Caco-2 (cell line): ENCODE results near the gene CDKN2B-AS1. TPM values are rescaled to one million over a fixed set of nuclear protein-coding genes. Genes with fewer than 3 reads are reported as not detected.

Experiments used
- BruUV-seq: library from RNA; stranded (reverse); fragments of 400-500 nt; replicated peaks from 2 replicates; lab custom pipeline; 2021; lab: Mats Ljungman, UMichigan
- CTCF ChIA-PET: fragments of 300-600 bp; sonication (Branson Sonifier 250); formaldehyde crosslinking; loops from one replicate; lab custom pipeline; 2022; ENCODE audit warnings: antibody characterized with exemption; lab: Charles Lee
- POLR2A ChIA-PET: fragments of 300-600 bp; sonication (Branson Sonifier 250); formaldehyde crosslinking; loops from one replicate; lab custom pipeline; 2022; ENCODE audit warnings: antibody characterized with exemption; lab: Charles Lee
- DNase-seq, 2 experiments: peaks; one replicate each; pipeline versions ENCODE4 v3.0.0 to v3.0.0-alpha.2; 2020 to 2022
- H3K27me3 ChIP-seq: replicated peaks from 2 replicates; pipeline ENCODE4 v1.6.0; 2011; ENCODE audit warnings: low read length; ENCODE audit not compliant: control insufficient read depth, insufficient read depth
- H3K36me3 ChIP-seq: 2 replicates; pipeline ENCODE4 v1.5.1; 2011; ENCODE audit warnings: low read length; ENCODE audit not compliant: control insufficient read depth, insufficient read depth
- H3K4me1 ChIP-seq: fragments of 250-450 bp; sonication (Bioruptor Pico); 2 replicates; pipeline ENCODE4 v1.5.1; 2020; ENCODE audit warnings: mild to moderate bottlenecking
- H3K4me3 ChIP-seq: 2 replicates; pipeline ENCODE4 v1.5.1; 2011; ENCODE audit warnings: low read depth, mild to moderate bottlenecking, control low read depth, low read length
- H3K9me3 ChIP-seq: fragments of 250-450 bp; sonication (Bioruptor Pico); 2 replicates; pipeline ENCODE4 v1.5.1; 2020; ENCODE audit warnings: mild to moderate bottlenecking, moderate library complexity
- H3K27ac Mint-ChIP-seq: one replicate; pipeline ENCODE4 v1.8.0; 2022; ENCODE audit warnings: mixed read lengths; ENCODE audit not compliant: unreplicated experiment
- H3K27me3 Mint-ChIP-seq: one replicate; pipeline ENCODE4 v1.8.0; 2022; ENCODE audit warnings: mixed read lengths; ENCODE audit not compliant: insufficient read depth, unreplicated experiment
- H3K36me3 Mint-ChIP-seq: one replicate; pipeline ENCODE4 v1.8.0; 2022; ENCODE audit warnings: mild to moderate bottlenecking, mixed read lengths; ENCODE audit not compliant: insufficient read depth, unreplicated experiment
- H3K4me1 Mint-ChIP-seq: one replicate; pipeline ENCODE4 v1.8.0; 2022; ENCODE audit warnings: low read depth, mixed read lengths; ENCODE audit not compliant: unreplicated experiment
- H3K4me3 Mint-ChIP-seq: one replicate; pipeline ENCODE4 v1.8.0; 2022; ENCODE audit warnings: mild to moderate bottlenecking, moderate library complexity, mixed read lengths; ENCODE audit not compliant: unreplicated experiment
- H3K9me3 Mint-ChIP-seq: one replicate; pipeline ENCODE4 v1.8.0; 2022; ENCODE audit warnings: mixed read lengths; ENCODE audit not compliant: unreplicated experiment
- intact Hi-C: fragments of 100-400 bp; cut with micrococcal nuclease; formaldehyde crosslinking; loops from one replicate; pipeline ENCODE4 v1.10.0; 2022; ENCODE audit not compliant: unreplicated experiment
- total RNA-seq: library from RNA; stranded (reverse); gene quantifications from 2 replicates; pipeline ENCODE4 v1.2.3, GENCODE V29; 2022
- TF ChIP-seq, protein P1 (sequence below), 2 experiments: fragments of 200-600 bp in 1 of 2; IDR thresholded peaks; 1 replicate in 1 of 2; 2 replicates in 1 of 2; pipeline versions ENCODE4 v1.5.1 to v1.8.0; 2011 to 2022; ENCODE audit warnings: antibody characterized with exemption in 1 of 2, control low read depth in 1 of 2, inconsistent platforms in 1 of 2, low read depth in 1 of 2, low read length in 1 of 2, mild to moderate bottlenecking in 1 of 2, moderate library complexity in 1 of 2; ENCODE audit not compliant: insufficient read depth in 1 of 2, severe bottlenecking in 1 of 2, unreplicated experiment in 1 of 2

Gene CDKN2B-AS1
- total RNA-seq, 1 experiment from 2014 or later: 1.2 TPM

DNA sequence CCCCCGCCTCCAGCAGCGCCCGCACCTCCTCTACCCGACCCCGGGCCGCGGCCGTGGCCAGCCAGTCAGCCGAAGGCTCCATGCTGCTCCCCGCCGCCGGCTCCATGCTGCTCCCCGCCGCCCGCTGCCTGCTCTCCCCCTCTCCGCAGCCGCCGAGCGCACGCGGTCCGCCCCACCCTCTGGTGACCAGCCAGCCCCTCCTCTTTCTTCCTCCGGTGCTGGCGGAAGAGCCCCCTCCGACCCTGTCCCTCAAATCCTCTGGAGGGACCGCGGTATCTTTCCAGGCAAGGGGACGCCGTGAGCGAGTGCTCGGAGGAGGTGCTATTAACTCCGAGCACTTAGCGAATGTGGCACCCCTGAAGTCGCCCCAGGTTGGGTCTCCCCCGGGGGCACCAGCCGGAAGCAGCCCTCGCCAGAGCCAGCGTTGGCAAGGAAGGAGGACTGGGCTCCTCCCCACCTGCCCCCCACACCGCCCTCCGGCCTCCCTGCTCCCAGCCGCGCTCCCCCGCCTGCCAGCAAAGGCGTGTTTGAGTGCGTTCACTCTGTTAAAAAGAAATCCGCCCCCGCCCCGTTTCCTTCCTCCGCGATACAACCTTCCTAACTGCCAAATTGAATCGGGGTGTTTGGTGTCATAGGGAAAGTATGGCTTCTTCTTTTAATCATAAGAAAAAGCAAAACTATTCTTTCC lies 19.7 kb upstream of the CDKN2B-AS1 start:
- Mint-ChIP-seq H3K36me3 (peaks cover 2% of the 10 kb centered on the region), H3K4me3 (no peak overlapping the region), H3K9me3 (no peaks in the 10 kb centered on the region), H3K27ac (no peak overlapping the region), H3K27me3 (no peaks in the 10 kb centered on the region), H3K4me1 (peaks cover 6% of the 10 kb centered on the region)
- intact Hi-C loops: no loop called here
- Histone ChIP-seq H3K27me3 (no peaks in the 10 kb centered on the region), H3K4me1 (no peaks in the 10 kb centered on the region), H3K9me3 (no peaks in the 10 kb centered on the region), H3K4me3 (no peak overlapping the region), H3K36me3 (no peaks in the 10 kb centered on the region)
- no TSS peak for BruUV-seq
- DNase-seq: no peak
- TF ChIP-seq, protein P1, sequence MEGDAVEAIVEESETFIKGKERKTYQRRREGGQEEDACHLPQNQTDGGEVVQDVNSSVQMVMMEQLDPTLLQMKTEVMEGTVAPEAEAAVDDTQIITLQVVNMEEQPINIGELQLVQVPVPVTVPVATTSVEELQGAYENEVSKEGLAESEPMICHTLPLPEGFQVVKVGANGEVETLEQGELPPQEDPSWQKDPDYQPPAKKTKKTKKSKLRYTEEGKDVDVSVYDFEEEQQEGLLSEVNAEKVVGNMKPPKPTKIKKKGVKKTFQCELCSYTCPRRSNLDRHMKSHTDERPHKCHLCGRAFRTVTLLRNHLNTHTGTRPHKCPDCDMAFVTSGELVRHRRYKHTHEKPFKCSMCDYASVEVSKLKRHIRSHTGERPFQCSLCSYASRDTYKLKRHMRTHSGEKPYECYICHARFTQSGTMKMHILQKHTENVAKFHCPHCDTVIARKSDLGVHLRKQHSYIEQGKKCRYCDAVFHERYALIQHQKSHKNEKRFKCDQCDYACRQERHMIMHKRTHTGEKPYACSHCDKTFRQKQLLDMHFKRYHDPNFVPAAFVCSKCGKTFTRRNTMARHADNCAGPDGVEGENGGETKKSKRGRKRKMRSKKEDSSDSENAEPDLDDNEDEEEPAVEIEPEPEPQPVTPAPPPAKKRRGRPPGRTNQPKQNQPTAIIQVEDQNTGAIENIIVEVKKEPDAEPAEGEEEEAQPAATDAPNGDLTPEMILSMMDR (IDR thresholded peaks at IDR 0.05; ENCODE audit: insufficient read depth in 1 of 2, low read depth in 1 of 2, low read length in 1 of 2, severe bottlenecking in 1 of 2, unreplicated experiment in 1 of 2): no peak
- POLR2A ChIA-PET: no interaction called here
- CTCF ChIA-PET: no interaction called here

DNA sequence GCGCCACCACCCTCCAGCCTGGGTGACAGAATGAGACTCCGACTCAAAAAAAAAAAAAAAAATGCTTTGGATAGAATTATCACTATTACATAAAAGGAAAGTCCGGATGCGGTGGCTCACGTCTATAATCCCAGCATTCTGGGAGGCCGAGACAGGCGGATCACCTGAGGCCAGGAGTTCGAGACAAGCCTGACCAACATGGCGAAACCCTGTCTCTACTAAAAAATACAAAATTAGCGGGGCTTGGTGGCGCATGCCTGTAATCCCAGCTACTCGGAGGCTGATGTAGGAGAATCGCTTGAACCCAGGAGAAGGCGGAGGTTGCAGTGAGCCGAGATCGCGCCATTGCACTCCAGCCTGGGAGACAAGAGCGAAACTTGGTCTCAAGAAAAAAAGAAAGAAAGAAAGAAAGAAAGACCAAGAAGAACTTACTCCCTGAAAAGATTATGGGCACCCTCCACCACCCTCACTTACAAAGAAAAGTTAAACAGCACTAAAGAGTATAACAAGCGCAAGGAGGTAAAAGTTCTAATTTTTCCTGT lies 18.2 kb upstream of the CDKN2B-AS1 start:
- TF ChIP-seq, protein P1 (IDR thresholded peaks at IDR 0.05; ENCODE audit: insufficient read depth in 1 of 2, low read depth in 1 of 2, low read length in 1 of 2, severe bottlenecking in 1 of 2, unreplicated experiment in 1 of 2): no peak
- ChIA-PET CTCF (interaction anchor here (0.7 kb wide), 1 partner anchor 93 kb away, joined by 4 read pairs; no protein-coding TSS in a partner anchor), POLR2A (no interaction called here)
- Histone ChIP-seq H3K27me3 (no peaks in the 10 kb centered on the region), H3K36me3 (no peaks in the 10 kb centered on the region), H3K4me3 (no peak overlapping the region), H3K4me1 (no peaks in the 10 kb centered on the region), H3K9me3 (no peaks in the 10 kb centered on the region)
- H3K27ac Mint-ChIP-seq: no peak overlapping the region
- H3K9me3 Mint-ChIP-seq: no peaks in the 10 kb centered on the region
- no peaks in the 10 kb centered on the region for H3K36me3 Mint-ChIP-seq
- no peak overlapping the region for H3K4me3 Mint-ChIP-seq
- peaks cover 6% of the 10 kb centered on the region for H3K4me1 Mint-ChIP-seq
- intact Hi-C loops: no loop called here
- no peaks in the 10 kb centered on the region for H3K27me3 Mint-ChIP-seq
- DNase-seq: no peak
- BruUV-seq: no TSS peak

DNA sequence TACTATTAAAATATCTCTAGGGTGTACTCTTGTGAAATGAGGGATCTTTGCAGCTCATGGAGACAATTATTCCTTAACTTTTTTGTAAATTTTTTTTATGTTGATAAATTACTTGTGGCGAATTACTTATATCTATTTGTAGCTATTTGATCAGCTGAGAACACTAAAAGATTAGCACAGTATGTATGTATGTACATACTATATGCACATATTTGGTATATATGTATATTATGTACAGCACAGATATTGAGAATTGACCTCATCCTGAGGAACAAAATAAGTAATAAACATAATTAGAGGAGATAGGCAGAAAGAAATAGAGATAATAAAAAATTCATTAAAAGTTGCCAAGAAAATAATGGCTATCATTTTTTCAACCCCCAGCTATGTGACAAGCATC lies 12.2 kb upstream of the CDKN2B-AS1 start:
- ChIA-PET CTCF (no interaction called here), POLR2A (no interaction called here)
- no peak overlapping the region for H3K4me3 ChIP-seq
- TF ChIP-seq, protein P1 (IDR thresholded peaks at IDR 0.05; ENCODE audit: insufficient read depth in 1 of 2, low read depth in 1 of 2, low read length in 1 of 2, severe bottlenecking in 1 of 2, unreplicated experiment in 1 of 2): no peak
- H3K4me1 ChIP-seq: no peaks in the 10 kb centered on the region
- H3K27me3 Mint-ChIP-seq: no peaks in the 10 kb centered on the region
- H3K27me3 ChIP-seq: no peaks in the 10 kb centered on the region
- H3K4me3 Mint-ChIP-seq: no peak overlapping the region
- no peaks in the 10 kb centered on the region for H3K36me3 ChIP-seq
- H3K36me3 Mint-ChIP-seq: no peaks in the 10 kb centered on the region
- BruUV-seq: no TSS peak
- no peaks in the 10 kb centered on the region for H3K9me3 ChIP-seq
- H3K27ac Mint-ChIP-seq: no peak overlapping the region
- H3K4me1 Mint-ChIP-seq: peaks cover 6% of the 10 kb centered on the region
- no peaks in the 10 kb centered on the region for H3K9me3 Mint-ChIP-seq
- DNase-seq: no peak
- intact Hi-C loops: no loop called here
